Stimulated activated naive CD8-positive, alpha-beta T cell treated with anti-CD3 and anti-CD28 coated beads, Interleukin-15, Interleukin-2, amounts not matched to agents 100 U/mL and 50 U/mL, for 24 hours (primary cell): ENCODE data around the gene SPHKAP.
"Not testable (repeated sequence)": the region's sequence is repeated elsewhere in the genome, so short reads cannot be mapped to it uniquely, and the experiment has no call there.

Source experiments
- ATAC-seq: fragments of 150-1000 bp; cut with Tn5 transposase; one replicate; pipeline ENCODE4 v1.10.0; 2021
- DNase-seq: peaks from one replicate; pipeline ENCODE4 v3.0.0; 2021

Gene SPHKAP

DNA sequence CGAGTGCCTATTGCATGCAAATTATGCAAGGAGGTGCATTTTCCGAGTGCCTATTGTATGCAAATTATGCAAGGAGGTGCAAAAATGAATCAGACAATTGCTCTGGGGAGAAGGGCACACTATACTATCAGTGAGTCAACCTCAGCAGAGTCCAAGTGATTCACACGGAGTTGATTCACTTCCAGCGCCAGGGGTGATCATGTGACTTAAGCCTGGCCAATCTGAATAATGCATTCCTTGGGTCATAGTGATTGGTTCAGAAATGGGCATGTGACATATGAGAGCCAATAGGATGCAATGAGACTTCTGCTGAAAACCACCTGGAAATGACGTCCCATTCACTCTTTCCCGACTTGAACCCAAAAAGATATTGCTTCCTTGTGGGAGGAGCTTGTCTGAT is 157.9 kb downstream of the SPHKAP start:
- ATAC-seq, result peak; percentile 19
- no peak for DNase-seq

DNA sequence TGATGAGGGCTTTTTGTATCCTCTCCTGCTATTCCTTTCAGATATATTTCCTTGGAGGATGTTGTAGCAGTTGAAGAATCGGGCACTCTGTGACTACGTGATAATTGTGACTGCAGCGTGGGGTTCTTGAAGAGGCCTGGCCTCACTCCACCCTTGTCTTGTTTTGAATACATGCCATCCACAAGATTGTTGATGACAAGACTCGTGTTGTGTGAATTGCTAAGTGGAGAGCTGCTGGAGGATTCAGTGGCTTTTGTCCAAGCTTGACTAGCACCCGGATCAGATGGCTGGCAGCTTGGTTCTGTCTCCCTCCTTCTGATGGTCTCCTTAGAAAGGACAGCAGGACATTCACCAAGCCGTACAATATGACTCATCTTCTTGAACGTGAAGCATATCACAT is 163.2 kb downstream of the SPHKAP start:
- no peak for ATAC-seq
- DNase-seq, result no peak

DNA sequence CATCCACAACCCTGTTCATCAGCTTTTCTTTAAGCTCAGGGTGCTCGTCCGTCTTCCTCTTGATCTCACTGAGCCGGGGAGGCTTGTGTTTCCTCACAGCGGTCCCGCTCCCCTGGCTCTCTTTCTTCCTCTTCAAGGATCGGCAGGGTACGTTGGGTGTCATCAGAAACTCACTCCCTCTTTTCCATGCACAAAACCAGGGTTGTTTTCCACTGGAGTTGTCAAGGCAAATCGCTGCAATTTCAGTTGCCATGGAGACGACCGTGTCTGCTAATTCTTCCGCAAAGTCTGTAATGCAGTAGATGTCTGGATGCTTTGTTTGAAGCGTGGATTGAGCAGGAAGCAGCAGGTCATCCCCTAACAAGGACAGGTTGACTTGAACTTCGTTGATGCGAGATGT is 163.7 kb downstream of the SPHKAP start:
- ATAC-seq, result no peak
- DNase-seq, result no peak

DNA sequence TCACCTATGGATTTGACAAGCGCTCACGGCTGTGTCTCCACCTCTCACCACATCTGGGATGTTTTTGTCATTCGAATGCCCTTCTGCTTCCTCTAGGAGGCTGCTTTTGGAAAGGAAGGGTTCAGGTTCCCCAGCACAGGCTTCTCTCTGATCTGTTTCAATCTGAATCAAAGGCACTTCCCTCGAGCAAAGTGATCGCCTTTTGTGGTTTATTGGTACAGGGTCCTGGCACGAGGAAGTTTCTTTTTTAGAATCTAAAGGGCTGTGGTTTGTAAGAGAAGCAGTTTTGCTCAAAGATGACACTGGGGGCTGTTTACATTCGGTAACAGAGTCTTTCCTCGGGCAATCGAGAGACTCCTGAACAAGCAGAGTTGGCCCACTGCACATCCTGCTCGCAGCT is 165.1 kb downstream of the SPHKAP start:
- no peak for DNase-seq
- no peak for ATAC-seq

DNA sequence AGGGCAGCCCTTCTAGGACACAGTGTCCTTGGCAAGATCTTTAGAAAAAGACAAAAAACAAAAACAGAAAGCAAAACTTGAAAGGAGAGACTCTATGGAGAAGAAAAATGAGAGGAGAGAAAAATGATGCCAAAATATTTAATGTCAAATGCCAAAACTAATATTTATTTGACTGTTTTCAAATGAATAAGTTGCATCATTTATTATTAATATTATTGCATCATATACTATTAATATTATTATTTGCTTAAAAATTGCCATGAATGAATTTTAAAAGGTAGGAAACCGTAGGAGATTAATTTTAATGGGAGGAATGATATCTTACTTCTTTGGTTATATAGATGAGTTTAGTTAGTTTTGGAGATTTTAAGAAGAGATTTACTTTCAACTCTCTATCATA is 165.7 kb downstream of the SPHKAP start:
- ATAC-seq (no peak), DNase-seq (no peak)

DNA sequence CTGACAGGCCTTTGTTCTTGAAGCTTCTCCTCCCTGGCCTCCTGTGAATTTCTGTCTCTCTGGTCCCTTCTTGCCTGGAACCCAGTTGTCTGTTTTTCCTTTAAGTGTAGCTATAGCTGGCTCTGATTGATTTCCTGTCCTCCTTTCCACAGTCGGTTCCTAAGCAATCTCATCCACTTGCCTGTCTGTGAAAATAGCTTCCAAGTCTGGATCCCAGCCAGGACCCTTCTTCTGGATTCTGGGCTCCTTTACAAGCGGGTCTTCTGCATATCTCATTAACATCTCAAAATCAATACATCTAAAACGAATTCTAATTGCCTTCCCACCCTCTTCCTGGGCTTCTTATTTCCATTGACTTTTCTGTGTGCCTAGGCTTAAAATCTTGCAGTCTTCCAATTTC is 185.1 kb downstream of the SPHKAP start:
- DNase-seq (no peak), ATAC-seq (no peak)

DNA sequence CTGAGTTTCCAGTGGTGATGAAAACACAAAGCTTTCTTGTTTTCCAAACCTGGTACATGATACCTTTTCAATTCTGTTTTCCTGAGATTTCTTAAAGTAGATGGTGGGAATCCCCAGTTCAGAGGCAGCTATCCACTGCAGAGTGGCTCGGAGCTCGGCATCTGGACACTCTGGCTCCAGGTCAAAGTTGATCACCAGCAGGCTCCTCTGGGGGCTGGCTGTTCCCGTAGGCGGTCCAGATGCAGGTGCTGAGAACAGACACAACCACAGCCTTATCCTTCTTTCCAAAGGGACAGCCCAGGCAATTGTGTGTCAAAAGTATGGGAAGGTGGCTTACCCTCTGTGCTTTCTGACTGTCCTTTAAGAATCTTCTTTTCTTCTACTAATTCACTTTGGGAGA is 190.6 kb downstream of the SPHKAP start:
- ATAC-seq, result no peak
- no peak for DNase-seq

DNA sequence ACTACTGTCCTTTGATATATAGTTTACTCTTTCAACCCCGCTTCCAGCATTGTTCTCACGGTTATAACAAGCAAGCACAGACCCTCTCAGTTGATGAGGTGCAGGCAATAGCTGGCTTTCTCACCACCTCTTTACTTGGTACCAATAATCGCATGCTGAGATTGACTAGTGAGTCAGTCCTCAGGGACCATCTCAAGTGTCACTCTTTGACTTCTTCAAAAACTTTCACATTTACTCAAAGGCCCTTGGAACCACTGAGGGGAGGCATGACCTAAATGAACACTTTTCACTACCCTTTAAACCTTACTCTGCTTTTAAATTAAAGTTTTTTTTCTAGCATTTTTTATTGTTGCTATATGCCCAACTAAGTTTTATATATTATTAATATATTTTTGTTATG is 208.2 kb downstream of the SPHKAP start:
- DNase-seq (no peak), ATAC-seq (no peak)

DNA sequence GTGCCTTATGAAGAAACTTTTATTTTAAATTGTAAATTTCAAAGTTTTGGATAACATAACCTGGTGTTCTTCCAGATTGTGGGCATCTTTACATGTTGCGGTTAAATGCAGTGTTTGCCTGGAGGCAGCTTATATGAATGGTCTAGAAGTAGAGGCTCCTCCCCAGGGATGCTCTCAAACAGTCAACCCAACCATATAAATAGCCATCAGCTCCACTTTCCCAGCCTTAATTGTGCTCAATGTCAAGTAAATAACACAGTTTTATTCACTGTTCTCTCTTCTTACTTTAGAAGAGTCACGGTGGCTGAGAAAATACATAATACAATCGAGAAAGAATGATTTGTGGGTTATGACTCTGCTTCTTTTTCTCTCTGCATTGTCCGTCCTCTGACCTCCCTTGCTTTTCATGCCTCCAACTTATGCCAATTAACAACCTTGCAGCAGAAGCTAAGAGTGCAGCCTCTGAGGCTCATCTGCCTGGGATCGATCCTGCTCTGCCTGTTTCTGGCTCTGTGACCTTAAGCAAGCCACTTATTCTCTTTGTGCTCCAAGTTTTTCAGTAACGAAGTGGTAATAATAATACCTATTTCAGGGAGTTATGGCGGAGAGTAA is 209.8 kb downstream of the SPHKAP start:
- ATAC-seq (no peak), DNase-seq (no peak)

DNA sequence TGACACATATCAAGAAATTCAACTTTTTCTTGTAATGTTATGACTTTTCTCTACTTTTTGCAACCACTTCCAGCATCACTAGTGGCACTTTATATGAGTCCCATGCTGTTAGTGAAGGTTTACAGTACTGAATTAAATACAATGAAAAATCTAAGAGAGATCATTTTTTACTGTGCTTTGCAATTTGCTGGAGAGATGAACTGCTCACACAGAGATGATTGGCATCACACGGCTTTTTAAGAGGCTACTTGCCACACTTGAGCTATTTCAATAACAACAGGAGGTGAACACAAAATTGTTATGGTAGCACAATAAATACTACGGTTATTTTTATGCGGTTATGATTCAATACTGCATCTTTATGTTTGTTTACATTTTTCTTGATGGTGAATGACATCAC is 221.2 kb downstream of the SPHKAP start:
- DNase-seq (no peak), ATAC-seq (no peak)

DNA sequence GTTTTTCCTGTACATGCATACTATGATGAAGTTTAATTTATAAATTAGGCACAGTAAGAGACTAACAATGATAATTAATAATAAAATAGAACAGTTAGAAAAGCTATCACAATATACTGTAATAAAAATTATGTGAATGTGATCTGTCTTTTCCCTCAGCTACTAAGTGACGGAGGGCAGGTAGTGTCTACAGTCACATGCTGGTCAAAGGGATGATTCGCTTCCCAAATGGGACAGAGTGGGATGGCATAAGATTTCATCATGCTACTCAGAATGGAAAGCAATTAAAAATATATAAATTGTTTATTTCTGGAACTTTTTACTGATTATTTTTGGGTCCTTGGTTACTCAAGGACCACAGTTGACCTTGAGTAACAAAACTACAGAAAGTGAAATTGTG is 238.5 kb downstream of the SPHKAP start:
- ATAC-seq, result no peak
- no peak for DNase-seq

DNA sequence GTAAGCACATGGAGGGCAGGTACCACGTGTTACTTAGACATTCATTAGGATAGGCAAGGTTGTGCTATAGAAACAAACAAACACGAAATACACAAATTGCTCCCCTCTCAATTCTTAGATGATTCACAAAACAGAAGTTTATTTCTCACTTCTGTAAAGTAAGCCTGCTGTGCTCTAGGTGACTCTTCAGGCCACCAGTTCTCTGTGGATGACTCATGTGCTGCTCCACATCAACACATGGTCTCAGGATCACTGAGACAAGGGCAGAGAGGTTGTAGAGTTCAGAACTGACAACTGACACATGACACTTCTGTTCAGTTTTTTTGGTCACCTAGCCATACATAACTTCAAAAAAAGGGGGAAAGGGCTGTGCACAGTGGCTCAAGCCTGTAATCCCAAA is 239.5 kb downstream of the SPHKAP start:
- no peak for DNase-seq
- ATAC-seq, result no peak

DNA sequence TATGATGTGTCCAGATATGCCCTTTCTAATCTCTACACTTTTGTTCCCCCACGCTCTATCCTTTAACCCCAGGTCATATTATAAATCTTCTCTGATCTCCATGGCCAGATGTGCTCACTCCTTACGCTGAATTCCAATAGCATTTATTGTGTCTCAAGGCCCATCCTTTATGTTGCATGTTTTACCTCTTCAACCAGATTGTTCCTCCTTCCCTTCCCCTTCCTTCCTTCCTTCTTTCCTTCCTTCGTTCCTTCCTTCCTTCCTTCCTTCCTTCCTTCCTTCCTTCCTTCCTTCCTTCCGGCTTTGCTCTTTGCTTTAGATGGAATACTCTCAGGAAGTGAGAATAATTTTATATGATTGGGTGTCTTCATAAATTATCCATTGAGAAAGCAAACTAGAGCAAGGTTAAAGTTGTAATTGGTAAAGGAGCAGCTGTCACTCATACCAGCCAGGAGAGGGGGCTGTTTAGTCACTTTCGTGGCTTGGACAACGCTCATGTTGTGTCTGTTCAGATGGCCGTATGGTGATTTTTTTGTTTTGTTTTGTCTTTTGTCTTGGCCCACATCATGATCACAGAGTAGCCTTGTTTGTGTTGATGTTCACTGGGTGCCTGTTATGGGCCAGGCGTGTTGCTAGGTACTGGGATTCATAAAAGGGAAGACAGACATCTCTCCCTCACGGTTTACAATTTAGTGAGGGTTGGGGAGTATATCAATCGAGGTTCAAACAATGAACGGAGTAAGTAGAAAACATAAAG is 242.0 kb downstream of the SPHKAP start:
- ATAC-seq (no peak), DNase-seq (no peak)

DNA sequence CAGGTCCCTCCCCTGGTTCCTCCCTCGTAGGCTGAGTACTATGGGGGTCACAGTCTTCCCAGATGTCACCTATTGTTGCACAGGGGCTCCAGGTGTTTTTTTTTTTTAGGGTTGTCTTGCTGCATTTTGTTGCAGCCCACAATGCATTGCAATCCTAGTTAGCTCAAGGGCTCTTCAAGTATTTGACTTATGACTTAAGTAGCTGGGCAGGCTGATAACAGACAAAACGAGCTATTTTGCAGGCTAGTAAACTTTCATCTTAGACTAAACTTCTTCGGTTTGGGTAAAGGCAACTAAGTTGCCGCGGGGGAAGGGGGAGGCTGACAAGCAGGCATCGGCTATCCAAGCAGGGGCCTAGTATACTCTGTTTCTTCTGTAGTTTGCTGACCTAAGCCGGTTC is 245.2 kb downstream of the SPHKAP start:
- ATAC-seq, DNase-seq: not testable (repeated sequence)

DNA sequence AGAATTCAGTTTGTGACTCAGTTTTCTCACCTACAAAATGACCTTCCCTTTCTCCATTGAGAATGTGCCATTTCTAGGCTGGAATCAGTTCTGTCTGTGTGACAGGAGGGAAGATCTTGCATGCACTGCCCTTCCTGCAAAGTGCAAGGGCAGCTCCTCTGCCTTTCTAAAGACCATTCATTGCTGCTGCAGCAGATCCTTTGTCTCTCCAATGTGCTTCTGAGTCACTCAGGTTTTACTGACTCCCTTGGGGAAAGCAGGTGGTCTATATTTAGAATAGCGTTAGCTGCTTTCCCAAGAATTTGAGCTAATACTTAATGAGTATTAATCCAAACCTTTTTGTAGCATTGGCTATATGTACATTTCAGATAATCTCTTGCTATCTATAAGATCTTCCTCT is 247.6 kb downstream of the SPHKAP start:
- DNase-seq, result no peak
- no peak for ATAC-seq

DNA sequence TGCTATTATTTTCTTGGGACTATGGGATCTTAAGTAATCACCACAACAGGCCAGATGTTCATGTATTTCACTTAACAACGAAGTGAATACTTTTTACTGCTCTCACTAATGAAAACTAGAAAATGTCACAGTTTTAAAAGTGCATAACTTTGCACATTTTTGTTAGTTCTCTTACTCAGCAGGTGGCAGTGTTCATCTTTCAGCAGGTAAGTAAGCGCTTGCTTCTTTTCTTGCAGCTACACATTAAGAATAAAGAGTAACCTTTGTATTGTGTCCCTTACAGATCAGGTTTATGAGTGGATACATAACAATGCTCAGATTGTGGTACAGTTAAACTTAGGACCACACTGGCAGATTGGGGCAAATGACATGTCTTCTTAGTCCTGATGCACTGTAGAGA is 249.1 kb downstream of the SPHKAP start:
- DNase-seq, result no peak
- ATAC-seq, result no peak

DNA sequence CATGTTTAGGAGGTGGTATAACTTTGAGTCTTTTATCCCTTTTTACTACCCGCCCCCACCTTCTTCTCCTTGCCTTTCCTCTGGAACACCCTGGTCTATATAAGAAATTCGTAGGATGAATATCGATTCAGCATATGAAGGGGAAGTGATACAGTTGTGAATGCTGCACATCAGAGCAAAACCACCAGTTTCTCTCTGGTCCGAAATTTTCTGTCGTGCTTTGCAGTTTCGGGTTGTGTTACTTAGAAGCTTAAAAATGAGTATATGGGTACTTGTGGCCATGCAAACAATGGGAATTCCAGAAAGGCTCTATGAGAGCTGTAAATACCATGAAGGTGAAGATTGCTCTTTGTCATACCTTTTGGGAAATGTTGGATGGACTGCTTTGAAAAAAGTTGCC is 249.5 kb downstream of the SPHKAP start:
- no peak for ATAC-seq

More for the DNA sequence above, 249.5 kb downstream of the SPHKAP start:
- DNase-seq, result no peak
